NK-92 (cell line): Measurements from ENCODE around the gene UCHL1.

Experiments used
- DNase-seq: peaks from one replicate; lab custom pipeline; 2025; ENCODE audit not compliant: unreplicated experiment; lab: John Stamatoyannopoulos, UW

Gene UCHL1

GRCh38 chr4:41256740-41257256, at the start of gene UCHL1:
Gene UCHL1 (plus strand): TSS chr4:41256928. CDS start chr4:41256977, 49 bp downstream.
- no peak for DNase-seq

- no peak for DNase-seq
Observed at GRCh38 chr4:41207291-41207831, 49.4 kb upstream of the UCHL1 start.

DNA sequence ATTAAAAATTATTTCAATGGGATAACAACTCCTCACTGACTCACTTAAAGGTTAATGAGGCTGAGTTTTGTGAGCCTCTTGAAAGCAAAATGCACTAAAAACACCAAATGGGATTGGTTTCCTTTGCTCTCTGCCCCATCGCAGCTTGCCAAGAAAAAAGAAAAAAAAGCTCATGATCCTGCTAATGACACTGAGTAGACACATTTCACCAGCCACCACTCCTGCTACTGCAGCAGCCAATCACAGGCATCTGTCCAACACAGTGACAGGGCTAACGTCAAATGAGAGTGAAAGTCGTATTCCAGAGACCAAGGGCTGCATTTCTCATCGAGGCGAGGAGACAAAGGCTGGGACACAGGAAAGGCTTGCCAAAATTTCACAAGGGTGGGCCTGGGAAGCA, 47.5 kb upstream of the UCHL1 start:
- DNase-seq, result no peak

DNA sequence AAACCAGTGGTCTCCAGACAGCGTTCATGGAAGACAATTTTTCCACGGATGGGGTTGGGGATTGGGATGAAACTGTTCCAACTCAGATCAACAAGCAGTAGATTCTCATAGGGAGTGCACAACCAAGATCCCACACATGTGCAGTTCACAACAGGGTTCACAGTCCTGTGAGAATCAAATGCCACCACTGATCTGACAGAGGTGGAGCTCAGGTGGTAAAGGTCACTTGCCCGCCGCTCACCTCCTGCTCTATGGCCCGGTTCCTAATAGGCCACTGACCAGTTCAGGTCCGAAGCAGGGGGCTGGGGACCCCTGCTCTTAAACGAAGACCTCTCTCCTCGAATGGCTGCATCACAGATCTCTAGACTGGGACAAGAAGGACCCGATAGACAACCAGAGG, 46.8 kb upstream of the UCHL1 start:
- no peak for DNase-seq

DNA sequence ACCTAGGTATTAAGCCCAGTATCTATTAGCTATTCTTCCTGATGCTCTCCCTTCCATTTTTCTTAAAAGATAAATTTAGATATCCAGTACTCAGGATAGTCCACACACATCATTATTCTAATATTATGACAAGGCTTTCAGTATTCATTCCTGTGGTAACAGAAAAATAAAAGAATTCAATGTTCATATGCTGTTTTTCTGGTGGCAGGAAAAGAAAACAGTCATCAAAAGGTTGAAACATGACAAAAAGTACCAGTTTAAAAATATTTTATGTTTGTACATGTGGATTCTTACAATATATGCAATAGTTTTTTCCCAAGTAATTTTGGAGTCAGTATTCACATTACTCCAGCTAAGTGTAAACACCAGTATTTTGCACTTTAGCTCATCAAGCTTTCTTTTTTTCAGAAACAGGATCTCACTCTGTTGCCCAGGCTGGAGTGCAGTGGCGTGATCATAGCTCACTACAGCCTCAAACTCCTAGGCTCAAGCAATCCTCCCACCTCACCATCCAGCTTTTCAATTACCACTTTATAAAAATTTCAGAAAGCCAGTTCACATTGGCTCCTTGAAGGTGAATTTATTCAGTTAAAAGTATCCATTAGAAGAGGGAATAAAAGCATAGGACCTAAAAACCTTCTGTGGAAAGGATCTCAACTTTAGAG, 44.6 kb upstream of the UCHL1 start:
- DNase-seq, result no peak

DNA sequence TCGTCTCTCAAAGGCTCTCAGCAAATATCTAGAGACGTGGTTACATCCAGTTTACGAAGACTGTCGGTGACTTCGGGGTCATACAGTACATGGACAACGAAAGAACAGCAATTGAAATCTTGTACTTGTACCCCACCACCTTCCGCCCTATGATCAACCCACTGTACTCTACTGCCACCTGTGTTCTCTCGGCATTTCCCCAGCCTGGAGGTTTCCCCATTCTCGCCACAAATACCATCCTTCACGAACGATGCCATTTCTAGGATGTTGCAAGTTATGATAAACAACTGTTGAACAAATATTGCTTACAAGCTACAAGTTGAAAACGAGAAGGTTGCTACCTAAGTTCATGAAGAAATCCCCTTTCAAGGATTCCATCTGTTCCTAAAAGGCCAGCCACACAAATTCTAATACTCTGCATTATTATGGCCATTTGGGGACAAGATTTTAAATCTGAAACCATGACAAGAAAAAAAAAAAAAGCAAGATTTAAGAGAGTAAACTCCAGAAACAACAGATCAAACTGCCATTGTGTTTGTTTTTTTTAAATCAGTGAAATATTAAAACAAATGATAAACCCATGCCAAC, 44.0 kb upstream of the UCHL1 start:
- DNase-seq, result no peak

DNA sequence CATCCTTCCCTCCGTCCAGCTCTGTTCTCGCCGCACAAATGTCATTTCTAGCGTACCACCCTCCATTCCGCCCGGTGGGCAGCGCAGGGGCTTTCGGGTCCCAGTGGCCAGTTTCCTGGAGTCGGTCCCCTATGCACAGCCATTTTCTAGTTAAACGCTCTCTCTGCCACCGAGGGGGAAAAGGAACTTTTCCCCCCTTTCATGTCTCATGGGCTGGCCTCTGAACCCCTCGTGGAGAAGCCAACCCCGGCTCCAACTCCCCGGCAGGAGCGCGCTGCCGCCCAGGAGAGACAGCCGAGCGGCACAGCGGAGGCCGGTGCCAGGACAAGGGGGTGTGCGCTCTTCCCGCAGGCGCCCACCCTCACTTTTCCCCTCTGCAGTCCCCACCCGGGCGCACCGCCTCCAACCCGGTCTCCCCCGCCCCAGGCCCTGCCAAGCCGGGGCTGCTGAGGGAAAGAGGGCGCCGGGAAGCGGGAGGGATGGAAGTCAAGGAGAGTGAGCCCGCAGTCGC, 43.0 kb upstream of the UCHL1 start:
- no peak for DNase-seq

DNA sequence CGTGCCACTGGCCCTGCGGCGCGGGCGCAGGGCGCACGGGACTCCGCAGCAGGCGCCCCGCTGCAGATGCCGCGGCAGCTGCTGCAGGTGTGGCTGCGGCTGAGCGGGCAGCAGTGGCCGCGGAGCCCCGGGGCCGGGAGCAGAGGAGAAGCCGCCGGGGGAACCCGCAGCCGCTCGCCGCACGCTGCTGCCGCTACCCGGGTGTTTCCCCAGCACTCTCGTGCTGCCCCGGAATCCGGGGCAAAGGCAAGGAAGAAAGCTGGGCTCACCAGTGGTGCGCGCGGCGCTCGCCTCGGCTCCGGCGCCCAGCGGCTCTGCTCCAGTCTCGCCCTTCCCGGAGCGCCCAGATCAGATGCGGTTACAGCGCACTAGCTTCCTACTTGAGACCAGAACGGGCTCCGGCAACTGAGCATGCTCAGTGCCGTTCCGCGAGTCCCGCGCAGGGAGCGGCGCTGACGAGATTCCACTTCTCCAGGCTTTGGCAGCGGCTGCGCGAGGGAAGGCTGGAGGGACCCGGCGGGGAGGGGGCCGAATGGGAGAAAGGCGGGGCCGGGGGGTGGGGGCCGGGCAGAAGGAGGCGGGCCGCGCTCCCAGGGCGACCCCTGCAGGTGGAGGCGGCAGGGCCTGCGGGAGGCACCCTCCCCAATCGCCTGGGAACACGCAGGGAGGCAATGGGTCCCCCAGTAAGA, 42.4 kb upstream of the UCHL1 start, which contains the start of gene APBB2:
Gene APBB2 (minus strand): TSS at position 407 of the 689 bp plus-strand sequence. CDS start 181,288 bp downstream, outside the sequence.
- DNase-seq, result no peak

DNA sequence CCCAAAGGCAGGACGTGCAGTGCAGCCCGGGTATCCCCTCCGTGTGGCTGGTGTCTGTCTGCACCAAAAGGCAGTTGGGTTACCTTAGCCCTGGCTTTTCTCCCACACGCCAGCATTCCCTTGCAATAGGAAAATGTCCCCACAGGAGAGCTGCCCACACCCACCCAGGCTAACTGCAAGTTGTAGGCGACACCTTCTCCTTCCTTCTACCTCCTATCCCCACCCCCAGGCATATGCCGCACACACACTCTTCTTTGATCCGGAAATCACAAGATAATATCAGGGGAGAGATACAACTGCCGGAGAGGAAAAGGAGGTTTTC, 41.9 kb upstream of the UCHL1 start:
- DNase-seq, result no peak

DNA sequence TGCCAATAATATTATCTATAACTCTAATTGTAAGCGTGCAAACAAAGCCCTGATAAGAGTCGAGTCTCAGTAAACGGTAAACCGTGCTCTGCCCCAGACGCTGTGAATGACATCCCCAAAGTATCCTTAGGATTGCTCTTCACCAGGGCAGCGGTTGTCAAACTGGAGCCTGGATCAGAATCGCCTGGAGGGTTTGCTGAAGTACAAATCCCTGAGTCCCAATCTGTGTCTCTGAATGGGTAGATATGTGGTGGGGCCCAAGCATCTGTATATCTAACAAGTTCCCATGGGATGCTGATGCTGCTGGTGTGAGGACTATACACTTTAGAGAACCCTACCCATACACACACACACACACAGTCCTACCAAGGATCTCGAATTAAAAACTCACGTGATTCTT, 41.6 kb upstream of the UCHL1 start:
- no peak for DNase-seq

- DNase-seq, result no peak
Observed at GRCh38 chr4:41215969-41216293, 40.8 kb upstream of the UCHL1 start.

DNA sequence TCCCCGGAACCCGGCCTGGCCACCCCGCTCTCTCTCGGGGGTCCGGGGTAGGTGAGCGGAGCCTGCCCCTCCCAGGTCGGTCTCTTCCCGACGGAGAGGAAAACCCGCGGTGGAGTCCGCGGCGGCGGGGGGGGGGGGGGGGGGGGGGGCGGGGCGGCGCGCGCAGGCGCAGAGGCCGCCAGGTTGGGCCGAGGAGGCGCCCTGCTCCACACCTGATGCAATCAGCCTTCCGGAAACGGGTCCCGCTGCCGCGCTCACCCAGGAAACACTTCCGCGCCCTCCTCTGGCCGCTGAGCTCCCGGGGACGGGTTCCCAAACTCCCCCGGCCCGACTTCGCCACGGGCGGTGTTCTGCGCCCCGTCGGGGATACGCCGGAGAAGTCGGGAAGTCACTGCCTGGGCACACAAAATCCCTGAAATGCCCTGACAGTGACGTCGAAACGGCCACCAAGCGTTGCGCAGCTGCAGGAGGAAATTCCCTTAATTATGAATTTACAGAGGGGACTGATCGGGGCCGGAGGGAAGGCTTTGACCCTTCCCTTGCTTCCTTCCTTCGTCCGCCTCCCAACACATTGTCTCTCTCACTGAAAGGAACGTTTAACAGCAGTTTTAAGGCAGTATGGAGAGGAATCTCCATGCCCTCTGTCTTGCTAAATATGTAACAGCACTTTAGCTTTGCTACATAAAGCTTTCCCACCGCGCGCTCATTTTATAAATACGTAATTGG, 40.3 kb upstream of the UCHL1 start:
- no peak for DNase-seq

DNA sequence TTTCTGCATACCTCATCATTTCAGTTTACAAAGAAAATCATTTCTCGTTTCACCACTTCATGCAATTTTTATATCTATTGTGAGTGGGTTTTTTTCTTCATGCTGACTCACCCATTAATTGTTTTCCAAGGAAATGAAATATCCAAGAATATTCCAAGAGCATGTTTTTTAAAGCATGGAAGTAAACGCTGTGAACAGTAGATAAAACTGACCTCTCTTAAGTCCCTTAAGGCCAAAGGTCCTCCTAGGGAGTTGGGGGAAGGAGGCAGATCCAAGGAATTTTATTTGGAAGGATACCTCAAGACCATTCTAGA, 39.8 kb upstream of the UCHL1 start:
- DNase-seq, result no peak

- no peak for DNase-seq
Observed at GRCh38 chr4:41217374-41217773, 39.4 kb upstream of the UCHL1 start.

DNA sequence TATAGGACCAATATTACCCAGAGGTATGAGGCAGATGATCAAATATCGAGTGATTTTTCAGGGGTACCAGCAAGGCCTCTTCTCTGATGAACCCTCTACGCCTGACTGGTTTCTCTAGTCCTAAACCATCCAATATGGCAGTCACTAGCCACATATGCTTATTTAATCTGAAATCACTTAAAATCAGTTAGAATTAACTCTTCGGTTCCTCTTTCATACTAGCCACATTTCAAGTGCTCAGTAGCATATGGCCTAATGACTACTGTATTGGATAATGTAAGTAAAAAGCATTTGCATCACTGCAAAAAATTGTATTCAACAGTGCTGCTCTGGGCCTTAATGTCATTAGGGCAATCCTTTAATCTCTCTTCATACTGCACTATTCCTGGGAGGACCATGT, 38.0 kb upstream of the UCHL1 start:
- DNase-seq, result no peak

DNA sequence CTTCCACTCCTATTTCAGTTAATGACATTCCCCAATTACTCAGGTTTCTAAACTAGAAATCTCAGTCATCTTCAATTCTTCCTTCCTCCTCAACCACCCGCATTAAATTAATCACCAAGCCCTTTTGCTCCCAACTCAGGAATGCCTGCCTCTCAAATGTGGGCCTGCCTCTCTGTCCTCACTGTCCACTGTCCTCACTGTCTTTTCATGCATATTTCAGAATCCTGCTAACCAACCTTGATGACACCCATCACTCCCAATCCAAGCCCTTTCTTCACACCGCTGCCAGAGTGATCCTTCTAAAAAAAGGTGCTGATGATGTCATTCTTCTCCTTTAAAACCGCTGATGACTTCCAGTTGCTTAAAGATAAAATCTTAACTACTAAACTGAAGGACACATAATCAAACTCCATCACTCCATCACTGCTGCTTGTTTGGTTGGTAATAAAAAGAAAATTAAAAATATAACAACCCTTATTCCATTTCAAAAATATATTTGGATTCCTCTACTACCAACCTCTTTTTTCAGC, 37.2 kb upstream of the UCHL1 start:
- DNase-seq, result no peak

DNA sequence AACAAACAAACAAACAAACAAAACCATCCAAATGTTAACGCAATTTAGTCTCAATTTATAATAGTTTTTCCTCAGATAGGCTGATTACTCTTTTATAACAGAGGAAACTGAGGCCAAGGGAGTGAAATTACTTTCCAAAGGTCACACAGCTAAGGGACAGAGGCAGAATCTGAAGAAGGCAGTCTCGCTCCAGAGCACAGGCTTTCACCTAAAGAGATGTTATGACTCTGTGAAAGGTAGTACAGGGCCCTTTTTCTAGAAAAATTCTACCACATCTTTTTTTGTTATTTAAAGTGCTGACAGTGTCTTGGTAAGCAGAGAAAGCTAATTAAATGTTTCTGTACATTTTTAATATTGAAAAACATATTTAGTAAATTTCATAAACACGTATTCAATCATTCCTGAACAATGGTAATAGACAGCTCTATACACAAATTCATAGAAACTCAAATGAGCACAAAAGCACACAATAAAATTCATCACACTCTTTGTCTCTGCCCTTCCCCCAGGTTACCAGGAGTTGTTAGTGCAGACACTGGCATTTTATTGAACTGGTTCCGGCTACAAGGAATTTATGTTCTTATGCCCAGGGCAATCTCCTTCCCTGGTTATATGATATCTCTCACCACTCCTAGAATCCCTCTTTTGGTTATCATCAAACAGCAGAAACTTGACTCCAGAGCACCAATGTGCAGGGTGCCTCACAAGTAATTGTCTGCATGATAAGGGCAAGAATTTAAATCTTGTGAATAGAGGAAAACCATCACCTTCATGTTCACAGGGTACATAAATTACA, 34.7 kb upstream of the UCHL1 start:
- no peak for DNase-seq

GRCh38 chr4:41227902-41228301, 28.8 kb upstream of the UCHL1 start:
- DNase-seq, result no peak

- DNase-seq, result no peak
Observed at GRCh38 chr4:41232406-41232805, 24.3 kb upstream of the UCHL1 start.

- DNase-seq, result no peak
Observed at GRCh38 chr4:41232856-41233255, 23.9 kb upstream of the UCHL1 start.
